Erythroblast (primary cell): Measurements from ENCODE around the gene STOML2.

ENCODE experiments used
- GATA1 ChIP-seq: IDR thresholded peaks from 2 replicates; pipeline ENCODE4 v1.6.1; 2011; ENCODE audit warnings: low read depth, mild to moderate bottlenecking, control low read depth, low read length, moderate library complexity
- POLR2A ChIP-seq: IDR thresholded peaks from 2 replicates; pipeline ENCODE4 v1.6.1; 2011; ENCODE audit warnings: mild to moderate bottlenecking, low read length

DNA sequence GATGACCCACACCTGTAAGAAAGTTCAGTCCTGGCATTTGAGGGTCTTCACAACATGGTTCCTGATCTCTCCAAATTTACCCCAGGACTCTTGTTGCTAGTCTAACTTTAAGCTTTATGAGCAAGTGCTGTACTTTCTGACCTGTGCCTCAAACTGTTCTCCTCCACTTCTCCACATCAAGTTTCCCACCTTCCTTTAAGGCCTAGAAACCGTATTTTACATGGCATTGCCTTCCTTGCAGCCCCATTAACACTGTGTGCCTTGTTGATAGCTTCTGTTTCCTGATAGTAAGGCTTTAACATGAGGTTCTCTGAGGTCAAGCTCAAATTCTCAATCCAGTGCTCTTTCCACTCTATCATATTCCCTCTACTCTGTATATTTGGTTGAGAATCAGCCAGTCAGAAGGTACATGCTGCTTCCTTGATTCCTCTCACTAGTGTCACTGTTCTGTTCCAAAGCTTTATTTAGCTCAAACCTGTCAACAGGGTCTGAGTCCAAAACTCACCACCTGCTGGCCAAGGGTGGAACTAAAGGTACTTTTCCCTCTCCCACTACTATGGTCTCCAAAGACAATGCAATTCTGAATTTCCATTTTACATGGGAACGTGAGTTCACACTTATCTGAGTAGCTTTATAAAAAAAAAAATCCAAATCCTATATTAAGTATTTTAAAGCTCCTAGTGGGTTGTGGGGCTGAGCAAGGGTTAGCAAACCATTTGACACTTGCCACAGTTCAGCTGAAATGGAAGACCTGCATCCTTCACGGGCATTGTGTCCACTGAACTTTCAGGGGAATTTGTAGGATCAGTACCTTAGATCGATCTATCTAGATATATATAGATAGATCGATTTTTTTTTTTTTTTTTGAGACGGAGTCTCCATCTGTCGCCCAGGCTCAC is 51.6 kb downstream of the STOML2 start:
- TF ChIP-seq POLR2A (no peak), GATA1 (no peak)
